DOHH2 (cell line): ENCODE data around the gene UBE4B.

Source experiments
- H3F3A ChIP-seq: fragments of 200-600 bp; sonication (generic), shearing (Covaris generic); 2 replicates; pipeline ENCODE4 v1.6.0; 2016; ENCODE audit warnings: antibody characterized with exemption, mild to moderate bottlenecking; ENCODE audit not compliant: control insufficient read depth, insufficient read depth
- H3K27ac ChIP-seq: fragments of 200-600 bp; sonication (generic); 2 replicates; pipeline ENCODE4 v1.5.1; 2014; ENCODE audit warnings: low read depth, mild to moderate bottlenecking, low read length, moderate library complexity
- H3K27me3 ChIP-seq: fragments of 200-600 bp; sonication (generic); 2 replicates; pipeline ENCODE4 v1.6.1; 2014; ENCODE audit warnings: mild to moderate bottlenecking, low read length, mixed read lengths; ENCODE audit not compliant: control insufficient read depth
- H3K36me3 ChIP-seq: fragments of 200-600 bp; sonication (generic); 2 replicates; pipeline ENCODE4 v1.6.1; 2014; ENCODE audit warnings: mild to moderate bottlenecking, low read length, moderate library complexity, mixed read lengths; ENCODE audit not compliant: control insufficient read depth
- H3K4me1 ChIP-seq: fragments of 200-600 bp; sonication (generic); 2 replicates; pipeline ENCODE4 v1.6.1; 2014; ENCODE audit warnings: mild to moderate bottlenecking, low read length, mixed read lengths; ENCODE audit not compliant: control insufficient read depth
- H3K4me2 ChIP-seq: fragments of 200-600 bp; sonication (generic); 2 replicates; pipeline ENCODE4 v1.6.0; 2014; ENCODE audit warnings: mild to moderate bottlenecking, low read length, moderate library complexity
- H3K4me3 ChIP-seq: fragments of 200-600 bp; sonication (generic); 2 replicates; pipeline ENCODE4 v1.5.1; 2014; ENCODE audit warnings: mild to moderate bottlenecking, low read length, mixed read lengths
- H3K79me2 ChIP-seq: fragments of 200-600 bp; sonication (generic); 2 replicates; pipeline ENCODE4 v1.6.1; 2014; ENCODE audit warnings: mild to moderate bottlenecking, low read length, mixed read lengths; ENCODE audit not compliant: control insufficient read depth
- H3K9me2 ChIP-seq: fragments of 200-600 bp; sonication (generic); replicated peaks from 2 replicates; pipeline ENCODE4 v1.6.1; 2014; ENCODE audit warnings: mild to moderate bottlenecking, low read length, mixed read lengths; ENCODE audit not compliant: control insufficient read depth
- H3K9me3 ChIP-seq: fragments of 200-600 bp; sonication (generic); 2 replicates; pipeline ENCODE4 v1.6.1; 2014; ENCODE audit warnings: antibody characterized with exemption, low read length, mixed read lengths; ENCODE audit not compliant: control insufficient read depth, insufficient read depth
- H4K20me1 ChIP-seq: fragments of 200-600 bp; sonication (generic); 2 replicates; pipeline ENCODE4 v1.6.0; 2014; ENCODE audit warnings: low read depth, mild to moderate bottlenecking, antibody characterized with exemption, low read length, moderate library complexity; ENCODE audit not compliant: control insufficient read depth, insufficient read depth
- EZH2phosphoT487 ChIP-seq: fragments of 200-600 bp; sonication (generic); IDR thresholded peaks from 2 replicates; pipeline ENCODE4 v1.6.1; 2017; ENCODE audit warnings: borderline replicate concordance, mild to moderate bottlenecking, antibody characterized with exemption, low read length, moderate library complexity, mixed read lengths
- TF ChIP-seq, protein P1 (sequence below): fragments of 200-600 bp; sonication (generic); IDR thresholded peaks from one replicate; pipeline ENCODE4 v1.5.1; 2014; ENCODE audit warnings: antibody characterized with exemption, mild to moderate bottlenecking, low read depth, low read length; ENCODE audit not compliant: poor library complexity, severe bottlenecking

Gene UBE4B

GRCh38 chr1:10225573-10225972 is 192.8 kb downstream of the UBE4B start:
- Histone ChIP-seq H3K27me3 (no peaks in the 10 kb centered on the region), H3K36me3 (no peaks in the 10 kb centered on the region), H3K9me3 (no peaks in the 10 kb centered on the region), H3F3A (no peaks in the 10 kb centered on the region), H3K9me2 (no peaks in the 10 kb centered on the region), H3K4me1 (no peaks in the 10 kb centered on the region), H3K27ac (no peak overlapping the region), H3K4me2 (no peak overlapping the region), H3K4me3 (no peak overlapping the region), H3K79me2 (no peaks in the 10 kb centered on the region), H4K20me1 (no peaks in the 10 kb centered on the region)
- TF ChIP-seq, protein P1, sequence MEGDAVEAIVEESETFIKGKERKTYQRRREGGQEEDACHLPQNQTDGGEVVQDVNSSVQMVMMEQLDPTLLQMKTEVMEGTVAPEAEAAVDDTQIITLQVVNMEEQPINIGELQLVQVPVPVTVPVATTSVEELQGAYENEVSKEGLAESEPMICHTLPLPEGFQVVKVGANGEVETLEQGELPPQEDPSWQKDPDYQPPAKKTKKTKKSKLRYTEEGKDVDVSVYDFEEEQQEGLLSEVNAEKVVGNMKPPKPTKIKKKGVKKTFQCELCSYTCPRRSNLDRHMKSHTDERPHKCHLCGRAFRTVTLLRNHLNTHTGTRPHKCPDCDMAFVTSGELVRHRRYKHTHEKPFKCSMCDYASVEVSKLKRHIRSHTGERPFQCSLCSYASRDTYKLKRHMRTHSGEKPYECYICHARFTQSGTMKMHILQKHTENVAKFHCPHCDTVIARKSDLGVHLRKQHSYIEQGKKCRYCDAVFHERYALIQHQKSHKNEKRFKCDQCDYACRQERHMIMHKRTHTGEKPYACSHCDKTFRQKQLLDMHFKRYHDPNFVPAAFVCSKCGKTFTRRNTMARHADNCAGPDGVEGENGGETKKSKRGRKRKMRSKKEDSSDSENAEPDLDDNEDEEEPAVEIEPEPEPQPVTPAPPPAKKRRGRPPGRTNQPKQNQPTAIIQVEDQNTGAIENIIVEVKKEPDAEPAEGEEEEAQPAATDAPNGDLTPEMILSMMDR = no peak
- no peak for TF ChIP-seq EZH2phosphoT487

DNA sequence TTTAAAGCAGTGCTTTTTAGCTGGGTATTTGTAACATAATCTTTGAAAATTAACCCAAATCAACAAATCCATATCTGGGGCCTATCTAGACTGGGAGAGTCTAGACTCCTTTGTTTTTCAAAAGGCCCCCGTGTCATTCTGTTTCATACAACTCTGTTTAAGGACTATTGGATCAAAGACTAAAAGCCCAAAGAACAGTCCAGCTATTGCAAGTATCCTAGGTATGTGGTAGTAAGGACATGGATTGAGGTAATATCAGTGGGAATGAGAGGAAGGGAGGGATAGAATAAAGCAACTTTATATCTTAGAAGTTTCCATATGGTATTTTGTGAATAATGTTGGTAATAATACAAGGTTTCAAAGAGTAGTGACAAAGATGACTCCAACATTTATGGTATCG is 195.8 kb downstream of the UBE4B start:
- H3K79me2 ChIP-seq = no peaks in the 10 kb centered on the region
- no peaks in the 10 kb centered on the region for H3K27me3 ChIP-seq
- H3F3A ChIP-seq = no peaks in the 10 kb centered on the region
- H3K9me3 ChIP-seq = no peaks in the 10 kb centered on the region
- H3K9me2 ChIP-seq = no peaks in the 10 kb centered on the region
- H3K4me3 ChIP-seq = no peak overlapping the region
- no peaks in the 10 kb centered on the region for H4K20me1 ChIP-seq
- no peak overlapping the region for H3K27ac ChIP-seq
- TF ChIP-seq EZH2phosphoT487 = no peak
- TF ChIP-seq, protein P1 = no peak
- H3K36me3 ChIP-seq = no peaks in the 10 kb centered on the region
- no peak overlapping the region for H3K4me2 ChIP-seq
- no peaks in the 10 kb centered on the region for H3K4me1 ChIP-seq

DNA sequence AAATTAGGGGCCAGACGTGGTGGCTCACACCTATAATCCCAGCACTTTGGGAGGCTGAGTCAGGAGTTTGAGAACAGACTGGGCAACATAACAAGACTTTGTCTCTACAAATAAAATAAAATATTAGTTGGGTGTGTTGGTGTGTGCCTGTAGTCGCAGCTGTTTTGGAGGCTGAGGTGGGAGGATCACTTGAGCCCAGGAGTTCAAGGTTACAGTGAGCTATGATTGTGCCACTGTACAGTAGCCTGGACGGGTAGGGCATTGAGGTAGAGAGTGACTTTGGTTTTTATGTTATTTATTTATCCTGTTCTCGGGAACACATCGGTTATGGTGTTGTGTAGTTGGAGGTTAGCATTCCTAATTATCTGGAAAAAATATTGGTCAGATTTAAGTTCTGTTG is 197.1 kb downstream of the UBE4B start:
- H3K9me2 ChIP-seq = no peaks in the 10 kb centered on the region
- H3K36me3 ChIP-seq = no peaks in the 10 kb centered on the region
- no peaks in the 10 kb centered on the region for H3K4me1 ChIP-seq
- H3K4me3 ChIP-seq = no peak overlapping the region
- no peaks in the 10 kb centered on the region for H3F3A ChIP-seq
- H3K27ac ChIP-seq = no peak overlapping the region
- no peaks in the 10 kb centered on the region for H3K79me2 ChIP-seq
- no peaks in the 10 kb centered on the region for H4K20me1 ChIP-seq
- H3K4me2 ChIP-seq = no peak overlapping the region
- H3K27me3 ChIP-seq = no peaks in the 10 kb centered on the region
- no peak for TF ChIP-seq EZH2phosphoT487
- TF ChIP-seq, protein P1 = no peak
- no peaks in the 10 kb centered on the region for H3K9me3 ChIP-seq
